HG03175 (cell line): ENCODE data around the gene BPHL.
"Not testable (repeated sequence)": the region's sequence is repeated elsewhere in the genome, so short reads cannot be mapped to it uniquely, and the experiment has no call there.

Source experiments
- ATAC-seq: cut with Tn5 transposase; IDR thresholded peaks from one replicate; pipeline ENCODE4 v1.9.1; 2021; ENCODE audit warnings: mild to moderate bottlenecking, moderate library complexity; ENCODE audit not compliant: unreplicated experiment

Gene BPHL

DNA sequence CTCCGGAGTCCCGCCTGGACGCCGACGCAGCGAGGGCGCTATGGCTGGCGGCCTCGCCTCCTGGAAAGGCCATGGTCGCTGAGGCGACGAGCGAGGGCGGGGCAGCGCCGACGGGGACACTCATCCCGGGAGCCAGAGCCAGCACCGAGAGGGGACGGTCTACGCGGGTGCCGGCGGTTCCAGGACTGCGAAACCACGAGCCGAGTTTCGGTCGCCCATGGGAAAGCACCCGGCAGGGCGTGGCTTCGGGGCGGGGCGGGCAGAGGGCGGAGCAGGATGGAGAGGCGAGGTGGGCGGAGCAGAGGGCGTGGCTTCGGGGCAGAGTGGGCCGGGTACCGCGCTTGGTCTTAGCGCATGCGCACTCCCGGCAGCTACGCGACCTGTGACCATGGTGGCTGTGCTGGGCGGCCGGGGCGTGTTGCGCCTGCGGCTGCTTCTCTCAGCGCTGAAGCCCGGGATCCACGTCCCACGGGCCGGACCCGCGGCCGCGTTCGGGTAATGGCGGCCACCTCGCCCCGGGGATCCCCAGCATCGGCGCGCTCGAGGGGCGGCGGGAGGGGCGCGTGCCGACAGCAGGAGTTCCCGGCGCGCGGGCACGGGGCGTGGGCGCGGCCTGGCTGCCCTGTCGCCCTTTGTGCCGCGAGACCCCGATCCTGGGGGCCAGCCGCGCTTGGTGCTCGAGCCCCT is at the start of gene BPHL:
Gene BPHL (plus strand): TSS at position 359 of the 687 bp plus-strand sequence. CDS start 30 bp downstream, at position 389.
- peak; percentile 93 for ATAC-seq

- ATAC-seq = no peak
These were observed 46.9 kb upstream of the BPHL start for GRCh38 chr6:3071568-3071967.

- no peak for ATAC-seq
These were observed 45.7 kb upstream of the BPHL start for GRCh38 chr6:3072798-3073197.

GRCh38 chr6:3073382-3073781 is 45.1 kb upstream of the BPHL start:
- ATAC-seq = no peak

DNA sequence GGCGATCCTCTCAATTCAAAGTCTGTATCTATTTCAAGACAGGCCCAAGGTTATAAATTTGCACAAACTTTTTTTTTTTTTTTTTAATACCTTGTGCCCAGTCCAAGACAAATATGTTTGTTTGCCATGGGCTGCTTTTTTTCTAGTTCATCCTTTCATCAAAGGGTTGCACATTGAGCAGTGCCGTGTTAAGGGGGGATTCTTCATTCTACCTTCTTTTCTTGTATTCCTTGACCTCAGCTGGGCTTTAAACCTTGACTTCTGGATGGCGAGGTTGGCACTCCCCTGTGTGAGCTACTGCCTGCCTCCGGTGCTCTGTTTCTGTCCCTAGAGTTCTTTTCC is 42.8 kb upstream of the BPHL start:
- no peak for ATAC-seq

GRCh38 chr6:3076320-3076719 is 42.2 kb upstream of the BPHL start:
- ATAC-seq = no peak

GRCh38 chr6:3077430-3077829 is 41.1 kb upstream of the BPHL start:
- no peak for ATAC-seq

GRCh38 chr6:3078952-3079351 is 39.6 kb upstream of the BPHL start:
- not testable (repeated sequence) for ATAC-seq

DNA sequence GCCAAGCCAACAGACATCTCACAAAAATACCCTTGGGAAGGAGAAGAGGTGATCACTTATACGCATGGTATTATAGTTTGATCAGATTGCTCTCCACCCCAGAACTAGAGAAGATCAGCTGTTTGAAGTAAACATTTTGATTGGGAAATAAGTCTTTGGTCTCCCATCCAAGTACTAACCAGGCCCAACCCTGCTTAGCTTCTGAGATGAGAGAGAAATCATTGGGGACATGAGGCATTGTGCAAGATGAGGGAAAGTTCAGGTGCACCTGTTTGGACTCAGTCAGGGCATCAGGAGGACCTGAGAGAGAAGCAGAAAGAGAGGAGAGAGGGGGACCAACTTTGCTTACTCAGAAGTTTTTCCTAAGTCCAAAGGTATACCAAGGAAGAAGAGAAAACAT is 38.8 kb upstream of the BPHL start:
- no peak for ATAC-seq

GRCh38 chr6:3081960-3082359 is 36.6 kb upstream of the BPHL start:
- no peak for ATAC-seq

GRCh38 chr6:3085074-3085473 is 33.4 kb upstream of the BPHL start:
- no peak for ATAC-seq

DNA sequence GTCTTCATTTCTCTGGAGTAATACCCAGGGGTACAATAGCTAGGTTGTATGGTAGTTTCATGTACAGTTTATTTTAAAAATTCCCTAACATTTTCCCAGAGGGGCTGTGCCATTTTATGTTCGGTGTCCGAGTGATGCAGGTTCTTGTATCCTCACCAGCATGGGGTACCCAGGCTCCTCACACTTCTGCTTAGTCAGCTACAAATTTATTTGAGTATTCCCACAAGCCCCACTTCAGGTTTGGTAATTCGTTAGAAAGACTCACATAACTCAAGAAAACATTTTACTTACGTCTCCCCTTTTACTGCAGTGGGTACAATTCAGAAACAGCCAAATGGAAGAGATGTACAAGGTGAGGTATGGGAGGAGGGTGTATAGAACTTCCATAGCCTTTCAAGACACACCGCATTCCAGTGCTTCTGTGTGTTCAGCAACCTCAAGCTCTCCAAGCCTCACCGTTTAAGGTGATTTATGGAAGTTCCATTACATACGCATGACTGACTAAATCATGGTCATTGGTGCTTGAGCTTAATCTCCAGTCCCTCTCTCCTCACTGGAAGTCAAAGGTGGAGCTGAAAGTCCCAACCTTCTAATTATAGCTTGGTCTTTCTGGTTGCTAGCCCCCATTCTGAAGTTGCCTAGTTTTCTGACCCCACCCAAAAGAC is 32.1 kb upstream of the BPHL start:
- ATAC-seq = no peak

DNA sequence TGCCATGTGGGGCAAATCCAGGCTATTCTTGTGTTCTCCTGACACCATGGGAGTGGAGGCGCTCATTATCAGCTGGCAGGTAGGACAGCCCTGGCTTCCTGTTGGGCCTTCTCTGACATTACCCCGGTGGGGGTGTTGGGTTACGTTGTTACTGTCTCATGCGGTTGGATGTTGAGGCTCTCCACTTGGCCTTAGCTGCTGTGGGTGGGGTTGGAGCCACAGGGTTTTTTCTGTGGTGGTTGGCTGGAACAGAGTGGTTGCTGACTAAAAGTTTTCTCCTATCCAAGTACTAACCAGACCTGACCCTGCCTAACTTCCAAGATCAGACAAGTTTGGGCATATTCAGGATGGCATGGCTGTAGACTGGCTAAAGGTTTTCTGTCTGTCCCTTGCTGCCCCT is 30.1 kb upstream of the BPHL start:
- no peak for ATAC-seq

DNA sequence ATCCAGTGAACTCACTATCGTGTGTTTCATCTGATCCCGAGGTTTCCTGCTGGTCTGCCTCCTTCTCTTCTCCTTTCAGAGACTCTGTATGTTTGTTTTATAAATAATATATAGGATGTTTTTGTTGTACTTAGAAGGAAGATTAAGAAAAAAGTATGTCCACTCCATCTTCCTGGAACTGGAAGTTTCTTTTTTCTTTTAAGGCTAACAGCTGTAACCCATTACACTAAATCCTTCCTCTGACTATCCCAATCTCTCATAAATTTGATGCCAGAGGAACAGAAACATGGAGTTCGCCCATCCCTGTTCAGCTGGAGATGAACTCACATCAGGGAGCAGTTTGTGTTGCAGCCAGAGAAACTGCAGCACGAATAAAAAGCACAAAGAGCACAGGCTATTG is 29.5 kb upstream of the BPHL start:
- no peak for ATAC-seq

DNA sequence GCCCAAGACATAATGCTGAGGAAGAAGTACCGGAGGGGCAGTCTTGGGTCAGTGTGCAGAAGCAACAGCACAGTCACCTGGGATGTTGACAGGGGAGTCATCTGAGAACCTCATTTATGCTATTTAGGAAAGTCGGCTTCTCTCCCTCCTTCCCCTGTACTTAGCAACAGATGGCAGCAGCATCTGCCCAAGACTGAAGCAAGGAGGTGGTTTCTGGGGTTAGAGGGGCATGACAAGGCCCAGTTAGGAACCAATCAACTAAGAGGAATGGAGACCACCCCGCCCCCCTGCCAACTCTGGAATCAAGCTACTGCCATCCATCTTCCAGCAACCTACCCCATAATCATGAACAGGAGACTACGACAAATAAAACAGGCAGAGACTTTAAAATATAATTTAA is 28.5 kb upstream of the BPHL start:
- ATAC-seq = no peak

DNA sequence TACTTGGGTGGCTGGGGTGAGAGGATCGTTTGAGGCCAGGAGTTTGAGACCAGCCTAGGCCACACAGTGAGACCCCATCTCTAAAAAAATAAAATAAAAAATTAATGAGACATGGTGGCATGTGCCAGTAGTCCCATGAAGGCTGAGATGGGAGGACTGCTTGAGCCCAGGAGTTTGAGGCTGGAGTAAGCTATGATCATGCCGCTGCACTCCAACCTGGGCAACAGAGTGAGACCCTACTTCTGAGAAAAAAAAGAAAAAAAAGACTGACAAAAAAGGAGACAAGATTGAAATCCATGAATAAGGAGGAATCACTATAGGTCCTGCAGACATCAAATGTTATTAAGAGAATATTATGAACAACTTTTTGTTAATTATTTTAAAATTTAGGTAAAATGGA is 23.7 kb upstream of the BPHL start:
- ATAC-seq = no peak

DNA sequence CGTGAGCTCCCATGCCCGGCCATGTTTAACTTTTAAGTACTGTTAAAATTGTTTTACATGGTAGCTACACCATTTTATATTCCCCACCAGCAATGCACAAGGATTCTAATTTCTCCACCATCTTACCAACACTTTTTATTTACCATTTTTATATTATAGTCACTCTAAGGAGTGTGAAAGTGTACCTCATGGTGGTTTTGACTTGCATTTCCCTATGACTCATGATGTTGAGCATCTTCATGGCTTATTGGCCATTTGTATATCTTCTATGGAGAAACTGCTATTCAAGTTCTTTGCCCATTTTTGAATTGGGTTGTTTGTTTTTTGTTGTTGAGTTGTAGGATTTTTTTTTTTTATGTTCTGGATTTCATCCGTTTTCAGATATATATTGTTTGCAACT is 15.6 kb upstream of the BPHL start:
- no peak for ATAC-seq

DNA sequence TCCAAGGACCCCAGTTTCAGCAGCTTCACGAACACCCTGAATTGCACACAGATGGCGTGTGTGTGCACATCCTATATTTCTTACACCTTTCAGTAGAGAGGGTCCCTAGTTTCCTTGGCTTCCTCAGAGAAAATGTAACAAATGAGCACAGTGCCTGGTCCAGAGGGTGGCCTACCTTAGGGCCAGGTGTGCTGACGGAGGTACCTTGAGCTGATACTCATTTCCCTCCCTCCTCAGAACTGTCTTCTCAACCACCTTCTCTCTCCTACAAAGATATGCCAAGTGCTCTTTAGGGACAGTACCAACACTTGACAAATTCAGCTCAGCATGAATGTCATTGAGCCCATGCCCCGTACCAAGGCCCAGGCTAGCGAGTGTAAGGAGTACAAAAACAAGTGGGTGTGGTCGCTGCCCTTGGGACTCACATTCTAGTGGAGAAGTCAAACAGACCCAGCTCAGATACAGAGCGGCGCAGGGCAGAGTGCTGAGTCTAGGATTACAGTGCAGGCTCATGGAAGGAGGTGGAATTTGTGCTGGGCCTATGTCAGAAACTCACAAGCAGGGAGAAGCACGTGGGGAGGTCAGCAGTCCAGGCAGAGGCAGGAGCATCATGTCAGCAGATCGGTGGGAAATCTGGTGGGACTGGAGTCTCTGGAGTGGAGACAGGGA is 9.6 kb upstream of the BPHL start:
- ATAC-seq = no peak

DNA sequence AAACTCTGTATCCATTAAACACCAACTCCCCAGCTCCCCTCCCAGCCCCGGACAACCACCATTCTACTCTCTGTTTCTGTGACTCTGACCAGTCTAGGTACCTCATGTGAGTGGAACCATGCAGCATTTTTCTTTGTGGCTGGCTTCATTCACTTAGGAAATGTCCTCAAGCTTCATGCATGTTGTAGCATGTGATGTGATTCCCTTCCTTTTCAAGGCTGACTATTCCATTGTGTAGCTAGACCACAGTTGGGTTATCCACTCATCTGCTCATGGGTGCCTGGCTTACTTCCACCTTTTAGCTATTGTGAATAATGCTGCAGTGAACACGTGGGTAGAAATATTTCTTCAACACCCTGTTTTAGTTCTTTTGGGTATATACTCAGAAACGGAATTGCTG is 8.8 kb upstream of the BPHL start:
- no peak for ATAC-seq

DNA sequence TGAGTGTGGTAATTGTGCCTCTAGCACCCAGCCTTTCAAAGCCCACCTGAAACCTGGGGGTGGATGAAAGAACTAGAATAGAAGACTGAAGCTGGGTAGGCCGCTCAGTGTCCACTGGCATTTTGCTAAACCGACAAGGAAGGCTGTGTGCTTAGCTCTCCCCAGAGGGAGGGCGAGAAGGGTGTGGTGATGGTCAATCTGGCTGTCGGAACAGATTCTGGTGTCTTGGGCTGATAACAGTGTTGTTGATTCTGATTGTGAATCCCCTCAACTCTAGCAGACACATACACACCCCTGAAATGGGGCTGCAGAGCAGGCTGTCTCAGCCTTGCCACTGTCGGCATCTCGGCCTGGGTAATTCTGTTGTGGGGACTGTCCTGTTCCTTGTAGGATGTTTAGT is 4.1 kb upstream of the BPHL start:
- ATAC-seq = no peak

DNA sequence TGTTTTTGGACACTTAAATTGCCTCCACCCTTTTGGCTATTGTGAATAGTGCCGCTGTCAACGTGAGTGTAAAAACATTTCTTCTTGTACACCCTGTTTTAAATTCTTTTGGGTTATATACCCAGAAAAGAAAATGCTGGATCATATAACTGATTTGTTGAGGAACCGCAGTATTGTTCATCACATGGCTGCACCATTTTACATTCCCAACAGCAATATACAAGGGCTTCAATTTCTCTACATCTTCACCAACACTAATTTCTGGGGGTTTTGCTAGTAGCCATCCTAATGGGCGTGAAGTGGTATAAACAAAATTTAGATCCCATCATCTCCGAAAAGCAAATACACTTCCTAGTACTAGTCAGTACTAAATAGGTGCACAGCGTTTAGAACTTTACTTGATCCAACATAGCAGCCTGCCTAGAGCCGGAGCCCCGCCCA is 579 bp upstream of the BPHL start:
- ATAC-seq = no peak

- peak; percentile 34 for ATAC-seq
These were observed 671 bp downstream of the BPHL start for GRCh38 chr6:3119040-3119723.
